IPS DF 4.7 (cell line): ENCODE measurements around the gene RAB30.
"Not testable (repeated sequence)": the region's sequence is repeated elsewhere in the genome, so short reads cannot be mapped to it uniquely, and the experiment has no call there.

Source experiments
- DNase-seq: peaks from one replicate; pipeline ENCODE4 v3.0.0-alpha.2; 2013; ENCODE audit warnings: low spot score; ENCODE audit errors: extremely low read depth

RAB30 gene

GRCh38 chr11:83011333-83012167, 60.1 kb downstream of the RAB30 start:
- DNase-seq: no peak

GRCh38 chr11:83009999-83010398, 61.7 kb downstream of the RAB30 start:
- DNase-seq: no peak

- not testable (repeated sequence) for DNase-seq
Observed at GRCh38 chr11:83009136-83009535, 62.6 kb downstream of the RAB30 start.

- DNase-seq: no peak
Observed at GRCh38 chr11:83008581-83008923, 63.1 kb downstream of the RAB30 start.

- no peak for DNase-seq
Observed at GRCh38 chr11:83007909-83008580, 63.7 kb downstream of the RAB30 start.

- DNase-seq: no peak
Observed at GRCh38 chr11:83007477-83007876, 64.2 kb downstream of the RAB30 start.

- no peak for DNase-seq
Observed at GRCh38 chr11:83006877-83007330, 64.8 kb downstream of the RAB30 start.

GRCh38 chr11:83004746-83005556, 66.7 kb downstream of the RAB30 start:
- DNase-seq: no peak

- no peak for DNase-seq
Observed at GRCh38 chr11:83002522-83002921, 69.2 kb downstream of the RAB30 start.

- DNase-seq: no peak
Observed at GRCh38 chr11:83002053-83002452, 69.6 kb downstream of the RAB30 start.

GRCh38 chr11:83000381-83000780, 71.3 kb downstream of the RAB30 start:
- DNase-seq: no peak

- DNase-seq: no peak
Observed at GRCh38 chr11:82999232-82999631, 72.5 kb downstream of the RAB30 start.

GRCh38 chr11:82998697-82999096, 73.0 kb downstream of the RAB30 start:
- no peak for DNase-seq

- no peak for DNase-seq
Observed at GRCh38 chr11:82996966-82997606, 74.6 kb downstream of the RAB30 start.

- DNase-seq: no peak
Observed at GRCh38 chr11:82995754-82996398, 75.8 kb downstream of the RAB30 start.

- no peak for DNase-seq
Observed at GRCh38 chr11:82995235-82995634, 76.5 kb downstream of the RAB30 start.

GRCh38 chr11:82994604-82995230, 77.0 kb downstream of the RAB30 start:
- no peak for DNase-seq

GRCh38 chr11:82992223-82992622, 79.5 kb downstream of the RAB30 start:
- DNase-seq: no peak

- no peak for DNase-seq
Observed at GRCh38 chr11:82989628-82990404, 81.9 kb downstream of the RAB30 start.
